Bronchial epithelial cell (primary cell): ENCODE measurements around the gene SPHK2. TPM values are rescaled to one million over a fixed set of nuclear protein-coding genes. Genes with fewer than 3 reads are reported as not detected.

Source experiments
- total RNA-seq: library from RNA; depleted of rRNA; stranded (reverse); fragments of >200 nt; gene quantifications from 2 replicates; pipeline ENCODE4 v1.2.1, GENCODE V29; 2014

Gene SPHK2
- total RNA-seq, 1 donor from 2014 or later = 3.4 TPM

Other genes with a start within 250 kb of the SPHK2 start
- 27.9 and 30.6 TPM in 2 replicates for gene KDELR1, start 228.0 kb upstream of the SPHK2 start, total RNA-seq
- gene GRIN2D, start 225.8 kb upstream of the SPHK2 start, total RNA-seq = under 0.01 TPM in 1 of 2 replicates, not detected in the other
- gene GRWD1, start 173.5 kb upstream of the SPHK2 start, total RNA-seq = 23.4 and 31.9 TPM in 2 replicates
- gene KCNJ14, start 163.9 kb upstream of the SPHK2 start, total RNA-seq = 1.0 and 1.1 TPM in 2 replicates
- gene CYTH2, start 150.1 kb upstream of the SPHK2 start, total RNA-seq = 24.2 and 36.6 TPM in 2 replicates
- 1.3 and 1.8 TPM in 2 replicates for gene LMTK3, start 107.7 kb upstream of the SPHK2 start, total RNA-seq
- gene SULT2B1, start 67.3 kb upstream of the SPHK2 start, total RNA-seq = 3.4 and 17.2 TPM in 2 replicates
- gene SPACA4, start 12.8 kb upstream of the SPHK2 start, total RNA-seq = under 0.01 and 0.64 TPM in 2 replicates
- 21.9 and 62.3 TPM in 2 replicates for gene FAM83E, start 4.4 kb upstream of the SPHK2 start, total RNA-seq
- gene RPL18, start 328 bp upstream of the SPHK2 start, total RNA-seq = 3,143 and 4,233 TPM in 2 replicates
- gene DBP, start 17.9 kb downstream of the SPHK2 start, total RNA-seq = 6.6 and 8.7 TPM in 2 replicates
- 2.4 and 4.4 TPM in 2 replicates for gene CA11, start 26.7 kb downstream of the SPHK2 start, total RNA-seq
- gene NTN5, start 53.5 kb downstream of the SPHK2 start, total RNA-seq = not detected in 2 replicates
- gene FUT2, start 76.5 kb downstream of the SPHK2 start, total RNA-seq = 7.9 and 39.4 TPM in 2 replicates
- gene MAMSTR, start 100.2 kb downstream of the SPHK2 start, total RNA-seq = 0.13 and 0.26 TPM in 2 replicates
- gene RASIP1, start 121.1 kb downstream of the SPHK2 start, total RNA-seq = 2.4 and 2.9 TPM in 2 replicates
- gene IZUMO1, start 127.4 kb downstream of the SPHK2 start, total RNA-seq = 0.26 and 2.3 TPM in 2 replicates
- gene FUT1, start 133.1 kb downstream of the SPHK2 start, total RNA-seq = 12.1 and 16.9 TPM in 2 replicates
- not detected in 2 replicates for gene FGF21, start 136.0 kb downstream of the SPHK2 start, total RNA-seq
- 14.0 and 21.3 TPM in 2 replicates for gene BCAT2, start 191.5 kb downstream of the SPHK2 start, total RNA-seq
- 1.3 and 1.9 TPM in 2 replicates for gene HSD17B14, start 217.0 kb downstream of the SPHK2 start, total RNA-seq
- gene PLEKHA4, start 249.1 kb downstream of the SPHK2 start, total RNA-seq = 0.79 and 2.2 TPM in 2 replicates